GM12801 (cell line): ENCODE measurements around the gene PPP2R5B.

Experiments
- CTCF ChIP-seq: IDR thresholded peaks from one replicate; pipeline ENCODE4 v1.5.1; 2011; ENCODE audit warnings: control low read depth; ENCODE audit not compliant: insufficient read length; ENCODE audit errors: extremely low read depth

The PPP2R5B gene

GRCh38 chr11:64911689-64912088 lies 12.8 kb upstream of the PPP2R5B start:
- no peak for TF ChIP-seq CTCF

GRCh38 chr11:64913171-64913727 lies 11.2 kb upstream of the PPP2R5B start:
- TF ChIP-seq CTCF, result no peak

- no peak for TF ChIP-seq CTCF
Measured at GRCh38 chr11:64914123-64914522, 10.4 kb upstream of the PPP2R5B start.

GRCh38 chr11:64915376-64915887 lies 9.1 kb upstream of the PPP2R5B start:
- TF ChIP-seq CTCF, result no peak

GRCh38 chr11:64916040-64916774 lies 8.3 kb upstream of the PPP2R5B start:
- no peak for TF ChIP-seq CTCF

DNA sequence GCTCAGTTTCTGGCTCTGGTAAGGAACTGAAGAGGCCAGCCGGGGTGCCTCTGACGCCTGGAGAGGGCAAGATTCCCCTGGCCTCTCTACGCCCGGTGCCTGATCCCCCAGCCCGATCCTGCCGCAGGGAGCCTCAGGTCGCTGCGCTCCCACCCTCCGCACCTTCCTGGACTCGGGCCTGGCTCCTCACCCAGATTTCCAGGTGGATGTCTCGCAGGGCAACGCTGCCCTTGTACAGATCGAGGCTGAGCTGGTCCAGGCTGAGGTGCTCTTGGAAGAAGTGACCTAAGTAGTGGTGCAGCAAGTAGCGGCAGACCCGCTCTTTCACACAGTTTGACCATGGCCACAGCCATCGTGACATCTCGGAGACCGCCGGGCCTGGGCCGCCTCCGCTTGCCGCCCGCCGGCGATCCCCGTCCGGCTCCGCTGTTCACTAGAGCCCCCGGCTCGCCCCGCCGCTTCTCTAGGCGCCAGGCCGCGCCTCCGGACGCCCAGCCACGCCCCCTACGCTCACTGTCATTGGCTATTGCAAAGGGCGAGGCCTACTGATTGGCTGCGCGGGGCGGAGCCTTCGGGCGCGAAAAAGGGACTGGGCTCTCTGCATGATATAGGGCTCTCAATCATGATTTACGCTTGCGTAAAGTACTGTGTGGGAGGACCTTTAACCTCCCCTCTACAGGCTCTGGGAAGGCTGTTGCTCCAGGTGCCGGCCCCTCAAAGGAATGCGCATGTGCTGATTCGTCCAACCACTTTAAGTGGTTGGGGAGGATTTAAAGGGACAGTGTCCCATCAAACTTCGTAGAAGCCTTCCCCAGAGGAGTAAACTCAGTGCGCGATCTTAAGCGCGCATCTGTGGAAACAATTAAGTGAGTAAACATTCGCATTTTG lies 7.5 kb upstream of the PPP2R5B start, which contains the start of gene ATG2A:
TSS of gene ATG2A (minus strand) at position 435 of the 888 bp plus-strand sequence. CDS start at position 361, 74 bp downstream.
- TF ChIP-seq CTCF, result no peak

GRCh38 chr11:64917663-64917995 lies 6.9 kb upstream of the PPP2R5B start:
- TF ChIP-seq CTCF, result no peak
